ENCODE measurements around the gene SAT2. TPM values are rescaled to one million over a fixed set of nuclear protein-coding genes. Genes with fewer than 3 reads are reported as not detected.

Gene SAT2
- total and polyA plus RNA-seq, 2 of the 13 experiments (the other 11 are each of a cell fraction or from before 2014, with no cell fraction given) = 37.6 to 93.7 TPM

DNA sequence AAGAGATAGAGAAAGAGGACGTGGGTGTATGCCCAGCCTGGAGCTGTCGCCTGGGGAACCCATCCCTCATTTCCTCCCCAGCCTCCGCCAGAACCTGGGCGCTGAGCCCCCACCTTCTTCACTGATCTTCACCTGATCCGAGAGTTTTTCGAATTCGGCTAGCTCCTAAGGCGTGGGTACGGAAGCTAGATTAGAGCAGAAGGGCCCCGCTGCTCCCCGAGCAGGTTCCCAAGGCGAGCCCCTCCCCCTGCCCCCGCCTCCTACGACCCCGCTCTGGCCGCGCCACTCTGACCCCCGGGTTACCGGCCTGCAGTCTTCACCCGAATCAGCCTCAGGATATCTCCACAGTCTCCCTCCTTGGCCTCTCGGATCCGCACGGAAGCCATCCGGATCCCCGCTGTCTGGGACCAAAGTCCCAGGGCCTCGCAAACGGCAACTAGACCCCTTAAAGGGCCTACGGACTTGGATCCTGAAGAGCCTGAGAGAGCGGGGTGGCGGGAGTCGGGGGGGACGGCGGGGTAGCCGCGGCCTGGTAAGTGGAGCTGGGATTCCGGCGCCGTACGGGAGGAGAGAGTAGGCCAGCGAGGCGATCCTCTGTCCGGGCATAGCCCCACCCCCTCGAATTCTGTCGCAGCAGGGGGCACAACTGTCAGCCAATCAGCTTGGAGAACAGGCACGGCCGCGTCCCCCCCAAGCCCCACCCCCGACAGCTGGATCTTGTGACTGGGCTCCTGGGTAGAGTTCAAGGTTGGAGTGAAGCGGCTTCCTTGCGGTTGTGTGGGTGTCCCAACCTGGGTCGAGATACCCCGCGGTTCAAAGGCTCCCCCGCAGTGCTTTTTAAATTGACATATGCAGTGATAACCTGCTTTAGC is at the start of gene SAT2 (continued):
- TF ChIP-seq, protein P1, sequence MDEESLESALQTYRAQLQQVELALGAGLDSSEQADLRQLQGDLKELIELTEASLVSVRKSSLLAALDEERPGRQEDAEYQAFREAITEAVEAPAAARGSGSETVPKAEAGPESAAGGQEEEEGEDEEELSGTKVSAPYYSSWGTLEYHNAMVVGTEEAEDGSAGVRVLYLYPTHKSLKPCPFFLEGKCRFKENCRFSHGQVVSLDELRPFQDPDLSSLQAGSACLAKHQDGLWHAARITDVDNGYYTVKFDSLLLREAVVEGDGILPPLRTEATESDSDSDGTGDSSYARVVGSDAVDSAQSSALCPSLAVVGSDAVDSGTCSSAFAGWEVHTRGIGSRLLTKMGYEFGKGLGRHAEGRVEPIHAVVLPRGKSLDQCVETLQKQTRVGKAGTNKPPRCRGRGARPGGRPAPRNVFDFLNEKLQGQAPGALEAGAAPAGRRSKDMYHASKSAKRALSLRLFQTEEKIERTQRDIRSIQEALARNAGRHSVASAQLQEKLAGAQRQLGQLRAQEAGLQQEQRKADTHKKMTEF (CRISPR knock-in tag; IDR thresholded peaks at IDR 0.05) = peak; percentile 76
- no peak; the same call in 1 of the 2 replicates for TF ChIP-seq MZF1 (CRISPR knock-in tag; IDR thresholded peaks at IDR 0.05; ENCODE audit: borderline replicate concordance)
- TF ChIP-seq MED13 (CRISPR knock-in tag; IDR thresholded peaks at IDR 0.05) = peak; percentile 89; the same call in 1 of the 2 replicates
- TF ChIP-seq, protein P2, sequence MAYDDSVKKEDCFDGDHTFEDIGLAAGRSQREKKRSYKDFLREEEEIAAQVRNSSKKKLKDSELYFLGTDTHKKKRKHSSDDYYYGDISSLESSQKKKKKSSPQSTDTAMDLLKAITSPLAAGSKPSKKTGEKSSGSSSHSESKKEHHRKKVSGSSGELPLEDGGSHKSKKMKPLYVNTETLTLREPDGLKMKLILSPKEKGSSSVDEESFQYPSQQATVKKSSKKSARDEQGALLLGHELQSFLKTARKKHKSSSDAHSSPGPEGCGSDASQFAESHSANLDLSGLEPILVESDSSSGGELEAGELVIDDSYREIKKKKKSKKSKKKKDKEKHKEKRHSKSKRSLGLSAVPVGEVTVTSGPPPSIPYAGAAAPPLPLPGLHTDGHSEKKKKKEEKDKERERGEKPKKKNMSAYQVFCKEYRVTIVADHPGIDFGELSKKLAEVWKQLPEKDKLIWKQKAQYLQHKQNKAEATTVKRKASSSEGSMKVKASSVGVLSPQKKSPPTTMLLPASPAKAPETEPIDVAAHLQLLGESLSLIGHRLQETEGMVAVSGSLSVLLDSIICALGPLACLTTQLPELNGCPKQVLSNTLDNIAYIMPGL (CRISPR knock-in tag; IDR thresholded peaks at IDR 0.05; ENCODE audit: borderline replicate concordance in 1 of 2, low read depth in 1 of 2) = peak; percentile 54 to 61; a peak in 2 of 4 replicates
- no peak for TF ChIP-seq HNRNPUL1 (IDR thresholded peaks at IDR 0.05; ENCODE audit: low read depth, low read length)
- no peak for TF ChIP-seq HDAC6 (IDR thresholded peaks at IDR 0.05; ENCODE audit: low read depth, low read length)
- no peak for TF ChIP-seq FOXJ3 (CRISPR knock-in tag; IDR thresholded peaks at IDR 0.05; ENCODE audit: borderline replicate concordance)
- peak; percentile 38 for TF ChIP-seq FOSL2 (CRISPR knock-in tag; IDR thresholded peaks at IDR 0.05)
- no peak for TF ChIP-seq AGO1 (IDR thresholded peaks at IDR 0.05; ENCODE audit: low read depth, low read length, poor library complexity, severe bottlenecking)
- no peak for TF ChIP-seq SMC3 (IDR thresholded peaks at IDR 0.05; ENCODE audit: low read length)
- TF ChIP-seq, protein P3, sequence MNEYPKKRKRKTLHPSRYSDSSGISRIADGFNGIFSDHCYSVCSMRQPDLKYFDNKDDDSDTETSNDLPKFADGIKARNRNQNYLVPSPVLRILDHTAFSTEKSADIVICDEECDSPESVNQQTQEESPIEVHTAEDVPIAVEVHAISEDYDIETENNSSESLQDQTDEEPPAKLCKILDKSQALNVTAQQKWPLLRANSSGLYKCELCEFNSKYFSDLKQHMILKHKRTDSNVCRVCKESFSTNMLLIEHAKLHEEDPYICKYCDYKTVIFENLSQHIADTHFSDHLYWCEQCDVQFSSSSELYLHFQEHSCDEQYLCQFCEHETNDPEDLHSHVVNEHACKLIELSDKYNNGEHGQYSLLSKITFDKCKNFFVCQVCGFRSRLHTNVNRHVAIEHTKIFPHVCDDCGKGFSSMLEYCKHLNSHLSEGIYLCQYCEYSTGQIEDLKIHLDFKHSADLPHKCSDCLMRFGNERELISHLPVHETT (CRISPR knock-in tag; conservative IDR thresholded peaks at IDR 0.05) = no peak
- TF ChIP-seq NPAS2 (CRISPR knock-in tag; IDR thresholded peaks at IDR 0.05; ENCODE audit: borderline replicate concordance) = no peak
- TF ChIP-seq ZNF619 (CRISPR knock-in tag; IDR thresholded peaks at IDR 0.05) = no peak
- TF ChIP-seq ZFX (CRISPR knock-in tag; IDR thresholded peaks at IDR 0.05; ENCODE audit: low read depth) = peak; percentile 97
- TF ChIP-seq BCL6 (CRISPR knock-in tag; IDR thresholded peaks at IDR 0.05) = 0 out of 2 replicates have a peak, but pooled peaks have one; percentile 24
- no peak for TF ChIP-seq ZNF850 (CRISPR knock-in tag; conservative IDR thresholded peaks at IDR 0.05)
- TF ChIP-seq ZKSCAN1 (IDR thresholded peaks at IDR 0.05; ENCODE audit: low read length) = no peak

Data from HepG2 (cell line).